Left cardiac atrium (tissue), 4 donors: Measurements from ENCODE around the gene ADD3. TPM values are rescaled to one million over a fixed set of nuclear protein-coding genes. Genes with fewer than 3 reads are reported as not detected.

ENCODE experiments used
- ATAC-seq, 2 donors: fragments of 200-7000 bp; cut with Tn5 transposase; one replicate each; pipeline ENCODE4 v1.9.1; 2020; ENCODE audit warnings: mild to moderate bottlenecking in 2 of 2, moderate library complexity in 2 of 2
- DNase-seq: peaks from one replicate; pipeline ENCODE4 v3.0.0-alpha.2; 2020
- intact Hi-C, 2 donors: fragments of 100-400 bp; cut with DNase I; formaldehyde crosslinking; loops; one replicate each; pipeline versions ENCODE4 v1.14.1 to v1.15.1; 2022 to 2023
- total RNA-seq, 2 donors: library from RNA; stranded (reverse); fragmentation: NEBNext Ultra II Directional; extraction: Animal tissue kit (Norgen Biotek cat#: 25700); gene quantifications; one replicate each; pipeline ENCODE4 v1.2.1, GENCODE V29; 2021
- donor health status: DM: no; HTN: yes; CAD: no.
- donor health status: DM: no; HTN: yes; CAD: no; lungs with severe emphysema.
- donor health status: DM: yes; HTN: yes; CAD: no.
- donor health status: Dilated cardiomyopathy.

The ADD3 gene
- total RNA-seq, 2 donors from 2014 or later = 75.2 to 125 TPM

- DNase-seq = peak; percentile 49
- peak; percentile 79 to 88 for ATAC-seq
- intact Hi-C loops = loop anchor here in 1 of 2 donors (5.0 kb wide), 1 partner anchor 69 kb away; the partner anchor contains the start of gene ADD3
These were observed 69.0 kb downstream of the ADD3 start for GRCh38 chr10:110076559-110077318.

- ATAC-seq (peak in 1 of 2 donors; percentile 10), DNase-seq (no peak)
- intact Hi-C loops = loop anchor here in 1 of 2 donors (5.0 kb wide), 1 partner anchor 70 kb away; the partner anchor contains the start of gene ADD3
These were observed 69.8 kb downstream of the ADD3 start for GRCh38 chr10:110077436-110078130.

DNA sequence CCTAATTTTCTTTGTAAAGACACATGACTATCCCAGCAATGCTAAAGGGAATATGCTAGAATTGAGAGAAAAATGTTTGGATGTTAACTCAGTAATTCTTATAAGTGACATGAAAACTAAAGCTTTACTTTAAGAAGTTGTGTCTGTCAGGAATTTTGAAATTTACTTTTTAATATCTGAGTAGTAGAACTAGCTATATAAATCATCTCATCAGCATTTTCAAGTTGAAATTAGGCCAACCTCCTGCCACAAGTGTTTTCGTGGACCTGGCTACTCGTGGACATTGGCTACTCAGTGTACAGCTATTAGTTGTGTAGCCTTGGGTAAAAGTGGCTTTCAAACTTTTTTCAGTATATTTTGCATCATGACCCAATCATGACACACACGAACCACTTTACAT, 70.5 kb downstream of the ADD3 start:
- ATAC-seq = no peak
- intact Hi-C loops = loop anchor here in 1 of 2 donors (5.0 kb wide), 1 partner anchor 71 kb away; the partner anchor contains the start of gene ADD3

GRCh38 chr10:110081911-110082310, 74.1 kb downstream of the ADD3 start:
- intact Hi-C loops = no loop called here
- DNase-seq (peak; percentile 57), ATAC-seq (peak; percentile 23 to 66)

More for the DNA sequence above, 70.5 kb downstream of the ADD3 start:
- no peak for DNase-seq

GRCh38 chr10:110083884-110084283, 76.1 kb downstream of the ADD3 start:
- ATAC-seq (no peak), DNase-seq (no peak)
- intact Hi-C loops = no loop called here

DNA sequence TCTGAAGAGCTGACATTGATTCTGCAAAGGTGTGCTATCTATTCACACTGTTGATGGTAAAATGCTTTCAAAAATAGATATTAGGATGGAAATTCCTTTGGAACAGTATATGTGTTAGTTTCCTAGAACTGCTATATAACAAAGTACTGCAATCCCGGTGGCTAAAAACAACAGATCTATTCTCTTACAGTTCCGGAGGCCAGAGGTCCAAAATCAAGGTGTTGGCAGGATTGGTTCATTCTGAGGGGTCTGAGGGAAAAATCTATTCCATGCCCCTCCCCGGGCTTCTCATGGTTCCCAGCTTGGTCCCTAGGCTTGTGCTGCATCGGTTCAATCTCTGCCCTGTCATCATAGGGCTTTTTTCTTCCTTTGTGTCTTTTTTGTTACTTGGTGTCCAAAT, 79.9 kb downstream of the ADD3 start:
- DNase-seq (no peak), ATAC-seq (no peak)
- intact Hi-C loops = no loop called here

GRCh38 chr10:110088367-110089104, 80.8 kb downstream of the ADD3 start:
- DNase-seq (no peak), ATAC-seq (no peak)
- intact Hi-C loops = no loop called here

- ATAC-seq (no peak), DNase-seq (no peak)
- intact Hi-C loops = no loop called here
These were observed 84.0 kb downstream of the ADD3 start for GRCh38 chr10:110091830-110092229.

- ATAC-seq = no peak
- intact Hi-C loops = no loop called here
These were observed 85.9 kb downstream of the ADD3 start for GRCh38 chr10:110093722-110094121.

GRCh38 chr10:110094786-110095185, 87.0 kb downstream of the ADD3 start:
- DNase-seq (no peak), ATAC-seq (no peak)
- intact Hi-C loops = no loop called here

More at GRCh38 chr10:110093722-110094121, 85.9 kb downstream of the ADD3 start:
- DNase-seq = no peak

DNA sequence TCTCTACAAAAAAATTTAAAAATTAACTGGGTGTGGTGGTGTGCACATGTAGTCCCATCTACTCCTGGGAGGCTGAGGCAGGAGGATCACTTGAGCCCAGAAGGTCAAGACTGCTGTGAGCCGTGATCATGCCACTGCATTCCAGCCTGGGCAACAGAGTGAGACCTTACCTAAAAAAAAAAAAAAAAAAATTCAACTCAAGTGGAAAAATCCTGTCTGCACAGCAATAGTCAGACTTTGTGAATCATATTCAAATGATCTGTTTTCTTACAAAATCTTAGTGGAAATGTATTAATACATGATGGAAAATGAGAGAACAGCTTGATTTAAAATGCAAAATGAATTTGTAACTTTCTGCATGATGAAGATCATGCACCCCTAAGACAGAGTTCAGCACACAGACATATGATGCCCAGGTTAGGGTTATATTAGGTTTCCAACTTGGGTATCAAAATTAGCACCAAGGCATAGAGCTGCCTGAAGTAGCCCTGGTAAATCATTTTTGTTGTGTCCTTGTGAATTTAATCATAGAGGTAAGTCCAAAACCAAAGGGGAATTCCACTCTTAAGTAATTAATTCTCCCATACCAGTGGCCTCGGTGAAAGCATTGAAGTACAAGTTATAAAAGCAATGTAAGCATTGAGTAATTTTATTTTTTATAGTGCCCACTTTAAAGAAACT, 93.8 kb downstream of the ADD3 start:
- DNase-seq = no peak
- intact Hi-C loops = no loop called here
- no peak for ATAC-seq

DNA sequence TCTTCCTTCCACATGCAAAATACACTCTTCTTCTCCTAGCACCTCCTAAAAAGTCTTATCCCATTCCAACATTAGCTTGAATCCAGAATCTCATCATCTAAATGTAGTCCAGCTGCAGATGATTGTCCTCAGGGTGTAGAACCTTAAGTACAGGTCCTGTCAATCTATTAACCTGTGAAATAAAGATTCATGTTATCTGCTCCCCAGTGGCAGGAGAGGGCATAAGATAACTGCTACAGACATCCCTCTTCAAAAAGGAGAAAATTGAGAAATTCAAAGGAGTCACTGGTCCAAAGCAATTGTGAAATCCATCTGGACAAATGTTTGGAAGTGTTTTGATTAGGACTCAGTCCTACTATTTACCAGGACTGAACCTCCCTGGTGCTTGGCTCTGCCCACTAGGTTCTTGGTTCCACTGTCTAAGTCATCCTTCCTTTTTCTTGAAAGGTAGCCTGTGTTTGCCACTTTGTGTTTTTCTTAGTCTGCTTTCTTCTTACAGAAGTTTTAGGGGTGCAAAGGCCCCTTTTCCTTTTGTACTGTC, 96.2 kb downstream of the ADD3 start:
- intact Hi-C loops = no loop called here
- no peak for ATAC-seq
- no peak for DNase-seq

GRCh38 chr10:110105873-110106272, 98.1 kb downstream of the ADD3 start:
- DNase-seq = no peak
- intact Hi-C loops = no loop called here
- ATAC-seq = no peak

DNA sequence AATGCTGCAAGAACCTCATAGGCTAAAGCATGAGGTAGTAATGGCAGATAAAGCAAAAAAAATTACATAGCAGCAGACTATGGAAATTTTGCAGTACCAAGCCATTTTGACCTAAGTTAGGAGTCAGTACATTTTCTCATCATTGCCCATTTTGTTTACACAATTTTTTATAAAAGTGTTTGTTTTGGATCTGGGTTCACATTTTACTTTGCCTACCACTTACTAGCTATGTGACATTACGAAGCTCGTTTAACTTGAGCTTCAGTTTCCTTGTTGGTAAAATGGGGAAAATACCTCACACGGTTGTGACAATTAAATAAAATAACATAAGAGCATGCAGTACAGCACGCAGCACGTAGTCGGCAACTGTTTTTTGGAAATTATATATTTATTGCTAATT, 99.6 kb downstream of the ADD3 start:
- no peak for ATAC-seq
- DNase-seq = no peak
- intact Hi-C loops = no loop called here

- intact Hi-C loops = no loop called here
- no peak for ATAC-seq
These were observed 100.1 kb downstream of the ADD3 start for GRCh38 chr10:110107887-110108286.

DNA sequence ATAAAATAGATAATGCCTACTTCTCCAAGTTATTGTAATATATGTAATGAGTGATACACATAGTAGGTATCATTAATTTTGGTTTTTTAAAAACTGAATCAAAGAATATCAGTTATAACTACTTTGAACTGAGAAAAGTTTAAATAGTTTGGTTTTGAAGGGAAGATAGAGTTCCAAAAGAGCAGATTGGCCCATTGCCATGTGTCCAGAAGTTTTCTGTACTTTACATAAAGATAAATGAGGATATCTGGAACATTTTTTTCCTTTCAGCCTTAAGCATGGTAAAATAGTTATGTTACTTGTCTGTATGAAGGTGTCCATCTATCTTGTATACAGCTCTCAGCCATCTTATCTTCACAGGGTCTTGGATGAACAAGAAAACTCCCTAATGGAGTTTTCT, 101.7 kb downstream of the ADD3 start:
- intact Hi-C loops = no loop called here
- DNase-seq = no peak
- no peak for ATAC-seq

More at GRCh38 chr10:110107887-110108286, 100.1 kb downstream of the ADD3 start:
- DNase-seq = no peak

GRCh38 chr10:110110338-110110737, 102.6 kb downstream of the ADD3 start:
- DNase-seq (no peak), ATAC-seq (no peak)
- intact Hi-C loops = no loop called here

- peak in 1 of 2 donors; percentile 65 for ATAC-seq
- no peak for DNase-seq
- intact Hi-C loops = no loop called here
These were observed 106.0 kb downstream of the ADD3 start for GRCh38 chr10:110113670-110114337.
